Ovary (tissue), 9 donors: Measurements from ENCODE around the gene SASS6. TPM values are rescaled to one million over a fixed set of nuclear protein-coding genes. Genes with fewer than 3 reads are reported as not detected.

Experiments used
- DNase-seq, 5 donors: peaks; one replicate each; pipeline ENCODE4 v3.0.0-alpha.2; 2019 to 2020
- H3K27ac ChIP-seq, 2 donors: fragments of 200-600 bp; one replicate each; pipeline versions ENCODE4 v1.5.1 to v1.8.0; 2019 to 2022
- H3K27me3 ChIP-seq: fragments of 200-600 bp; one replicate; pipeline ENCODE4 v1.8.0; 2022
- H3K36me3 ChIP-seq: fragments of 200-600 bp; sonication (generic); one replicate; pipeline ENCODE4 v1.5.1; 2019
- H3K4me1 ChIP-seq: one replicate; pipeline ENCODE4 v1.8.1; 2013; ENCODE audit warnings: mild to moderate bottlenecking, moderate library complexity; ENCODE audit not compliant: insufficient read depth
- H3K4me3 ChIP-seq: fragments of 200-600 bp; sonication (generic); one replicate; pipeline ENCODE4 v1.5.1; 2017
- H3K9me3 ChIP-seq, 2 donors: fragments of 200-600 bp in 1 of 2; sonication (generic) in 1 of 2; one replicate each; pipeline versions ENCODE4 v1.5.1 to v1.8.1; 2013 to 2019; ENCODE audit warnings: mild to moderate bottlenecking in 1 of 2, moderate library complexity in 1 of 2
- EP300 ChIP-seq: sonication (generic); formaldehyde crosslinking; IDR thresholded peaks from one replicate; pipeline ENCODE4 v1.6.1; 2017; ENCODE audit warnings: antibody characterized with exemption
- POLR2A ChIP-seq: fragments of 450-650 bp; IDR thresholded peaks from one replicate; pipeline ENCODE4 v1.6.1; 2017; ENCODE audit warnings: antibody characterized with exemption, mild to moderate bottlenecking, moderate library complexity
- WGBS, 3 donors: extraction: QIAGEN DNeasy Blood & Tissue Kit in 1 of 3; methylation state at CpG; one replicate each; pipeline versions ENCODE4 v1.1.5 to v1.1.7; 2013 to 2017; 5-methylcytosine and 5-hydroxymethylcytosine counted together
- intact Hi-C, 4 donors: fragments of 100-400 bp; cut with DNase I; formaldehyde crosslinking; loops; one replicate each; pipeline versions ENCODE4 v1.11.0 to v1.15.1; 2022 to 2023
- polyA plus RNA-seq, 2 donors: library from polyadenylated mRNA; stranded (reverse); fragments of 200-250 nt in 1 of 2; fragments of 350-450 nt in 1 of 2; fragmentation: Illumina TruSeq in 1 of 2; extraction: RNeasy Lipid Tissue Mini Kit (QIAGEN cat#74804) in 1 of 2; gene quantifications; one replicate each; pipeline ENCODE4 v1.2.3, GENCODE V29; 2013 to 2014
- total RNA-seq, 7 donors: library from RNA; depleted of rRNA in 2 of 7; stranded (reverse); fragments of >200 nt in 2 of 7; fragmentation: NEBNext Ultra II Directional in 3 of 7; extraction: Animal tissue kit (Norgen Biotek cat#: 25700) in 3 of 7; gene quantifications; one replicate each; pipeline versions ENCODE4 v1.1.0 to v1.2.4, GENCODE V29; 2016 to 2023
- TF ChIP-seq, protein P1 (sequence below), 3 donors: fragments of 450-650 bp in 2 of 3; fragments of 200-600 bp in 1 of 3; IDR thresholded peaks; one replicate each; pipeline versions ENCODE4 v1.5.1 to v1.8.0; 2016 to 2022; ENCODE audit warnings: antibody characterized with exemption in 3 of 3, mild to moderate bottlenecking in 1 of 3
- donor health status: DM: no; HTN: no; CAD: no; lungs with moderate emphysema.
- donor health status: DM: no; HTN: no; CAD: no.
- donor health status: Bipolar disorder and iron deficiency.
- donor health status: DM: yes; HTN: yes; CAD: no.
- donor health status: DM: no; HTN: no; CAD: no.
- donor health status: DM: yes; HTN: yes; CAD: no.

SASS6 gene
- total and polyA plus RNA-seq, 9 donors: 1.7 to 3.6 (median 2.7) TPM

GRCh38 chr1:100142343-100142742, 9.6 kb upstream of the SASS6 start:
- Histone ChIP-seq H3K4me3 (no peak overlapping the region), H3K36me3 (no peaks in the 10 kb centered on the region), H3K27ac (no peak overlapping the region), H3K27me3 (no peaks in the 10 kb centered on the region), H3K9me3 (no peaks in the 10 kb centered on the region), H3K4me1 (no peaks in the 10 kb centered on the region)
- intact Hi-C loops: no loop called here
- TF ChIP-seq, protein P1, sequence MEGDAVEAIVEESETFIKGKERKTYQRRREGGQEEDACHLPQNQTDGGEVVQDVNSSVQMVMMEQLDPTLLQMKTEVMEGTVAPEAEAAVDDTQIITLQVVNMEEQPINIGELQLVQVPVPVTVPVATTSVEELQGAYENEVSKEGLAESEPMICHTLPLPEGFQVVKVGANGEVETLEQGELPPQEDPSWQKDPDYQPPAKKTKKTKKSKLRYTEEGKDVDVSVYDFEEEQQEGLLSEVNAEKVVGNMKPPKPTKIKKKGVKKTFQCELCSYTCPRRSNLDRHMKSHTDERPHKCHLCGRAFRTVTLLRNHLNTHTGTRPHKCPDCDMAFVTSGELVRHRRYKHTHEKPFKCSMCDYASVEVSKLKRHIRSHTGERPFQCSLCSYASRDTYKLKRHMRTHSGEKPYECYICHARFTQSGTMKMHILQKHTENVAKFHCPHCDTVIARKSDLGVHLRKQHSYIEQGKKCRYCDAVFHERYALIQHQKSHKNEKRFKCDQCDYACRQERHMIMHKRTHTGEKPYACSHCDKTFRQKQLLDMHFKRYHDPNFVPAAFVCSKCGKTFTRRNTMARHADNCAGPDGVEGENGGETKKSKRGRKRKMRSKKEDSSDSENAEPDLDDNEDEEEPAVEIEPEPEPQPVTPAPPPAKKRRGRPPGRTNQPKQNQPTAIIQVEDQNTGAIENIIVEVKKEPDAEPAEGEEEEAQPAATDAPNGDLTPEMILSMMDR (IDR thresholded peaks at IDR 0.05): no peak
- no peak for TF ChIP-seq POLR2A
- no peak for TF ChIP-seq EP300
- 75 to 86% (median 78%) methylated on average over 3 of the region's 3 CpGs for WGBS, 3 donors
- DNase-seq: no peak

GRCh38 chr1:100141192-100141591, 8.5 kb upstream of the SASS6 start:
- no peak for TF ChIP-seq EP300
- TF ChIP-seq POLR2A: no peak
- TF ChIP-seq, protein P1 (IDR thresholded peaks at IDR 0.05): no peak
- Histone ChIP-seq H3K4me3 (no peak overlapping the region), H3K27ac (no peak overlapping the region), H3K27me3 (no peaks in the 10 kb centered on the region), H3K9me3 (no peaks in the 10 kb centered on the region), H3K36me3 (no peaks in the 10 kb centered on the region), H3K4me1 (no peaks in the 10 kb centered on the region)
- 76 to 81% (median 79%) methylated on average over 4 of the region's 4 CpGs for WGBS, 3 donors
- intact Hi-C loops: no loop called here
- DNase-seq: no peak

GRCh38 chr1:100137602-100138001, 4.9 kb upstream of the SASS6 start:
- no peak for TF ChIP-seq EP300
- TF ChIP-seq, protein P1 (IDR thresholded peaks at IDR 0.05): no peak
- TF ChIP-seq POLR2A: no peak
- Histone ChIP-seq H3K27ac (no peak overlapping the region), H3K27me3 (no peaks in the 10 kb centered on the region), H3K36me3 (no peaks in the 10 kb centered on the region), H3K4me1 (peaks cover 1% of the 10 kb centered on the region), H3K9me3 (no peaks in the 10 kb centered on the region), H3K4me3 (no peak overlapping the region)
- no peak for DNase-seq
- 95 to 99% (median 95%) methylated on average over 2 of the region's 2 CpGs for WGBS, 3 donors
- intact Hi-C loops: no loop called here

- peaks cover 3% of the 10 kb centered on the region for H3K4me1 ChIP-seq
- TF ChIP-seq, protein P1 (IDR thresholded peaks at IDR 0.05): no peak
- TF ChIP-seq EP300 (no peak), POLR2A (no peak)
- H3K9me3 ChIP-seq: no peaks in the 10 kb centered on the region
- WGBS, 3 donors: 48 to 54% (median 49%) methylated on average over 3 of the region's 3 CpGs
- no peaks in the 10 kb centered on the region for H3K27me3 ChIP-seq
- intact Hi-C loops: no loop called here
- no peak overlapping the region for H3K4me3 ChIP-seq
- no peak overlapping the region for H3K27ac ChIP-seq
- H3K36me3 ChIP-seq: no peaks in the 10 kb centered on the region
- DNase-seq: no peak
Measured at GRCh38 chr1:100134872-100135271, 2.1 kb upstream of the SASS6 start.
